ENCODE results near the gene CENPQ. TPM values are rescaled to one million over a fixed set of nuclear protein-coding genes. Genes with fewer than 3 reads are reported as not detected.
"Not testable (repeated sequence)": the region's sequence is repeated elsewhere in the genome, so short reads cannot be mapped to it uniquely, and the experiment has no call there.

The CENPQ gene
- total and polyA plus RNA-seq, 2 donors (not counting 1 experiment from before 2014, with no cell fraction given): 5.3 to 7.3 TPM

DNA sequence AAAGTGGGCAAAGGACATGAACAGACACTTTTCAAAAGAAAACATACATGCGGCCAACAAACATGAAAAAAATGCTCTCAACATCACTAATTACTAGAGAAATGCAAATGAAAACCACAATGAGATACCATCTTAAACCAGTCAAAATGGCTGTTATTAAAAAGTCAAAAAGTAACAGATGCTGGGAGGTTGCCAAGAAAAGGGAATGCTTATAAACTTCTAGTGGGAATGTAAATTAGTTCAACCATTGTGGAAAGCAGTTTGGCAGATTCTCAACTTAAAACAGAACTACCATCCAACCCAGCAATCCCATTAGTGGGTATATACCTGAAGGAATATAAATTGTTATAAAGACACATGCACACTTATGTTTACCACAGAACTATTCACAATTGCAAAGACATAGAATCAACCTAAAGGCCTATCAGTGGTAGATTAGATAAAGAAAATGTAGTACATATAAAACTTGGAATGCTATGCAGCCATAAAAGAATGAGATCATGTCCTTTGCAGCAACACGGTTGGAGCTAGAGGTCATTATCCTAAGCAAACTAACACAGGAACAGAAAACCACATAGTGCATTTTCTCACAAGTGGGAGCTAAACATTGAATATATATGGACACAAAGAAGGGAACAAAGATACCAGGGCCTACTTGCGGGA, 16.3 kb downstream of the CENPQ start:
- no peaks in the 10 kb centered on the region for H3K4me1 ChIP-seq (ENCODE audit: control insufficient read depth, extremely low read depth, insufficient read depth, low read length)
- H3K9ac ChIP-seq (ENCODE audit: insufficient read depth, low read length): no peak overlapping the region
- DNase-seq (ENCODE audit: low read depth in 2 of 2): no peak
- no peaks in the 10 kb centered on the region for H3K9me3 ChIP-seq (ENCODE audit: control insufficient read depth, insufficient read depth, low read depth, low read length)
- no peak overlapping the region for H3K27ac ChIP-seq (ENCODE audit: insufficient read depth, low read length)
- H3K79me2 ChIP-seq (ENCODE audit: control insufficient read depth, insufficient read depth, low read length): no peaks in the 10 kb centered on the region
- H4K20me1 ChIP-seq (ENCODE audit: control insufficient read depth, extremely low read depth, insufficient read depth, low read length): no peaks in the 10 kb centered on the region
- H3K4me2 ChIP-seq (ENCODE audit: extremely low read depth, insufficient read depth, low read length): no peak overlapping the region
- no peaks in the 10 kb centered on the region for H3K36me3 ChIP-seq (ENCODE audit: control insufficient read depth, insufficient read depth, low read length)
- H3K4me3 ChIP-seq (replicated peaks in 1 of 4; ENCODE audit: control extremely low read depth in 1 of 4, insufficient read depth in 1 of 4, low read depth in 3 of 4, low read length in 4 of 4): no peak overlapping the region
- no peak overlapping the region for H2AFZ ChIP-seq (ENCODE audit: low read length)
- TF ChIP-seq EZH2 (IDR thresholded peaks at IDR 0.05; ENCODE audit: low read length, missing control alignments): no peak
- TF ChIP-seq, protein P1, sequence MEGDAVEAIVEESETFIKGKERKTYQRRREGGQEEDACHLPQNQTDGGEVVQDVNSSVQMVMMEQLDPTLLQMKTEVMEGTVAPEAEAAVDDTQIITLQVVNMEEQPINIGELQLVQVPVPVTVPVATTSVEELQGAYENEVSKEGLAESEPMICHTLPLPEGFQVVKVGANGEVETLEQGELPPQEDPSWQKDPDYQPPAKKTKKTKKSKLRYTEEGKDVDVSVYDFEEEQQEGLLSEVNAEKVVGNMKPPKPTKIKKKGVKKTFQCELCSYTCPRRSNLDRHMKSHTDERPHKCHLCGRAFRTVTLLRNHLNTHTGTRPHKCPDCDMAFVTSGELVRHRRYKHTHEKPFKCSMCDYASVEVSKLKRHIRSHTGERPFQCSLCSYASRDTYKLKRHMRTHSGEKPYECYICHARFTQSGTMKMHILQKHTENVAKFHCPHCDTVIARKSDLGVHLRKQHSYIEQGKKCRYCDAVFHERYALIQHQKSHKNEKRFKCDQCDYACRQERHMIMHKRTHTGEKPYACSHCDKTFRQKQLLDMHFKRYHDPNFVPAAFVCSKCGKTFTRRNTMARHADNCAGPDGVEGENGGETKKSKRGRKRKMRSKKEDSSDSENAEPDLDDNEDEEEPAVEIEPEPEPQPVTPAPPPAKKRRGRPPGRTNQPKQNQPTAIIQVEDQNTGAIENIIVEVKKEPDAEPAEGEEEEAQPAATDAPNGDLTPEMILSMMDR (conservative IDR thresholded peaks at IDR 0.05 in 1 of 2, IDR thresholded peaks at IDR 0.05 in 1 of 2; ENCODE audit: low read depth in 1 of 2, low read length in 2 of 2): no peak
- no peaks in the 10 kb centered on the region for H3K27me3 ChIP-seq (ENCODE audit: control insufficient read depth, insufficient read depth, low read length)

DNA sequence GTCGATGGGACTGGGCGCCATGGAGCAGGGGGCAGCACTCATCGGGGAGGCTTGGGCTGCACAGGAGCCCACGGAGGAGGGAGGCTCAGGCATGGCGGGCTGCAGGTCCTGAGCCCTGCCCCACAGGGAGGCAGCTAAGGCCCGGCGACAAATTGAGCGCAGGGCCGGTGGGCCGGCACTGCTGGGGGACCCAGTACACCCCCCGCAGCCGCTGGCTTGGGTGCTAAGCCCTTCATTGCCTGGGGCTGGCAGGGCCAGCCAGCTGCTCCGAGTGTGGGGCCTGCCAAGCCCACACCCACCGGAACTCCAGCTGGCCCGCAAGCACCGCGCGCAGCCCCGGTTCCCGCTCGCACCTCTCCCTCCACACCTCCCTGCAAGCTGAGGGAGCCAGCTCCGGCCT, 18.7 kb downstream of the CENPQ start:
- H3K4me1 ChIP-seq (ENCODE audit: control insufficient read depth, extremely low read depth, insufficient read depth, low read length); H3K9ac ChIP-seq (ENCODE audit: insufficient read depth, low read length); H3K27ac ChIP-seq (ENCODE audit: insufficient read depth, low read length); H3K4me3 ChIP-seq (replicated peaks in 1 of 4; ENCODE audit: control extremely low read depth in 1 of 4, insufficient read depth in 1 of 4, low read depth in 3 of 4, low read length in 4 of 4); H3K36me3 ChIP-seq (ENCODE audit: control insufficient read depth, insufficient read depth, low read length); H3K9me3 ChIP-seq (ENCODE audit: control insufficient read depth, insufficient read depth, low read depth, low read length); H2AFZ ChIP-seq (ENCODE audit: low read length); H3K4me2 ChIP-seq (ENCODE audit: extremely low read depth, insufficient read depth, low read length); H3K27me3 ChIP-seq (ENCODE audit: control insufficient read depth, insufficient read depth, low read length); H4K20me1 ChIP-seq (ENCODE audit: control insufficient read depth, extremely low read depth, insufficient read depth, low read length); H3K79me2 ChIP-seq (ENCODE audit: control insufficient read depth, insufficient read depth, low read length); DNase-seq (ENCODE audit: low read depth in 2 of 2): not testable (repeated sequence)

GRCh38 chr6:49483380-49483779, 20.2 kb downstream of the CENPQ start:
- not testable (repeated sequence) for H3K27ac ChIP-seq (ENCODE audit: insufficient read depth, low read length); H3K4me1 ChIP-seq (ENCODE audit: control insufficient read depth, extremely low read depth, insufficient read depth, low read length); H3K36me3 ChIP-seq (ENCODE audit: control insufficient read depth, insufficient read depth, low read length); H3K4me3 ChIP-seq (replicated peaks in 1 of 4; ENCODE audit: control extremely low read depth in 1 of 4, insufficient read depth in 1 of 4, low read depth in 3 of 4, low read length in 4 of 4); H2AFZ ChIP-seq (ENCODE audit: low read length); H3K9ac ChIP-seq (ENCODE audit: insufficient read depth, low read length); H3K27me3 ChIP-seq (ENCODE audit: control insufficient read depth, insufficient read depth, low read length); H4K20me1 ChIP-seq (ENCODE audit: control insufficient read depth, extremely low read depth, insufficient read depth, low read length); H3K79me2 ChIP-seq (ENCODE audit: control insufficient read depth, insufficient read depth, low read length); H3K9me3 ChIP-seq (ENCODE audit: control insufficient read depth, insufficient read depth, low read depth, low read length); DNase-seq (ENCODE audit: low read depth in 2 of 2); H3K4me2 ChIP-seq (ENCODE audit: extremely low read depth, insufficient read depth, low read length)

GRCh38 chr6:49490633-49491032, 27.5 kb downstream of the CENPQ start:
- TF ChIP-seq, protein P1 (conservative IDR thresholded peaks at IDR 0.05 in 1 of 2, IDR thresholded peaks at IDR 0.05 in 1 of 2; ENCODE audit: low read depth in 1 of 2, low read length in 2 of 2): no peak
- no peak for TF ChIP-seq EZH2 (IDR thresholded peaks at IDR 0.05; ENCODE audit: low read length, missing control alignments)
- Histone ChIP-seq H3K36me3 (ENCODE audit: control insufficient read depth, insufficient read depth, low read length) (no peaks in the 10 kb centered on the region), H3K9me3 (ENCODE audit: control insufficient read depth, insufficient read depth, low read depth, low read length) (no peaks in the 10 kb centered on the region), H3K27me3 (ENCODE audit: control insufficient read depth, insufficient read depth, low read length) (no peaks in the 10 kb centered on the region), H3K4me2 (ENCODE audit: extremely low read depth, insufficient read depth, low read length) (no peak overlapping the region), H3K4me1 (ENCODE audit: control insufficient read depth, extremely low read depth, insufficient read depth, low read length) (no peaks in the 10 kb centered on the region), H3K9ac (ENCODE audit: insufficient read depth, low read length) (no peak overlapping the region), H4K20me1 (ENCODE audit: control insufficient read depth, extremely low read depth, insufficient read depth, low read length) (no peaks in the 10 kb centered on the region), H3K4me3 (replicated peaks in 1 of 4; ENCODE audit: control extremely low read depth in 1 of 4, insufficient read depth in 1 of 4, low read depth in 3 of 4, low read length in 4 of 4) (no peak overlapping the region), H3K79me2 (ENCODE audit: control insufficient read depth, insufficient read depth, low read length) (no peaks in the 10 kb centered on the region), H3K27ac (ENCODE audit: insufficient read depth, low read length) (no peak overlapping the region), H2AFZ (ENCODE audit: low read length) (no peak overlapping the region)
- no peak for DNase-seq (ENCODE audit: low read depth in 2 of 2)

Data from fibroblast of lung (primary cell).